Stimulated activated naive B cell treated with anti-CD40 and anti-IgM and Interleukin-4, amounts not matched to agents 10 μg/mL and 1 μg/mL and 100 μg/mL, for 72 hours (primary cell): ENCODE results near the gene SPATS2.
A peak's percentile ranks its signal among the peaks of the same experiment; 100 is the strongest.
"Not testable (repeated sequence)": the region's sequence is repeated elsewhere in the genome, so short reads cannot be mapped to it uniquely, and the experiment has no call there.

Source experiments
- ATAC-seq, 2 donors: fragments of 150-1000 bp; cut with Tn5 transposase; replicated peaks; 2 replicates each; pipeline ENCODE4 v1.10.0; 2021; ENCODE audit warnings: moderate library complexity in 1 of 2
- DNase-seq: peaks from one replicate; pipeline ENCODE4 v3.0.0; 2021
- H3K27ac Mint-ChIP-seq: one replicate; pipeline ENCODE4 v1.8.0; 2022; ENCODE audit warnings: mild to moderate bottlenecking, mixed read lengths
- H3K27me3 Mint-ChIP-seq, 2 donors: one replicate each; pipeline ENCODE4 v1.8.0; 2022; ENCODE audit warnings: mixed read lengths in 2 of 2
- H3K36me3 Mint-ChIP-seq, 2 donors: one replicate each; pipeline ENCODE4 v1.8.0; 2022; ENCODE audit warnings: mixed read lengths in 2 of 2, mild to moderate bottlenecking in 1 of 2
- H3K4me1 Mint-ChIP-seq, 2 donors: one replicate each; pipeline ENCODE4 v1.8.0; 2022; ENCODE audit warnings: mixed read lengths in 2 of 2, mild to moderate bottlenecking in 1 of 2
- H3K4me3 Mint-ChIP-seq, 2 donors: one replicate each; pipeline ENCODE4 v1.8.0; 2022; ENCODE audit warnings: mild to moderate bottlenecking in 2 of 2, mixed read lengths in 2 of 2, moderate library complexity in 1 of 2
- H3K9me3 Mint-ChIP-seq, 2 donors: one replicate each; pipeline ENCODE4 v1.8.0; 2022; ENCODE audit warnings: mixed read lengths in 2 of 2, mild to moderate bottlenecking in 1 of 2

The SPATS2 gene

DNA sequence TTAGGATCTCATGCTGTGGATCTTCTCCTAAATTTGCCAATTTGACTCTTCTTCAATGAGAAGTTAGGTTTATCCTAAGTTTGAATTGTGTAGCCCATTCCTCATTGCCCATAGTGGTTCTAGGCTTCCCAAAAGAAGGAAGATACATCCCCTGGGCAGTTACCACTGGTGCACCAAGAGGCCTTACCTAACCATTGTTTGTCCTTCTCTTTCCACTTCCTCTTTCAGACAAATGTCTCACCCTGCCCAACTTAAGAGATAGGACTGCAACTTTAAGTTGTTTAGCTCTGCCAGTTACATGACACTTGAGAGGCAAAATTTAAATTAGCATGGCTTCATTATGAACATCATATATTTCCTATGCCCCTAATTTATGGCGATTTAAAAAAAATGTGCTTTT lies 162.2 kb downstream of the SPATS2 start:
- no peak overlapping the region for H3K27ac Mint-ChIP-seq
- H3K4me3 Mint-ChIP-seq: no peak overlapping the region
- H3K4me1 Mint-ChIP-seq: peaks cover 6 to 11% of the 10 kb centered on the region in 2 donors
- H3K27me3 Mint-ChIP-seq: no peaks in the 10 kb centered on the region
- peaks cover 21 to 27% of the 10 kb centered on the region in 2 donors for H3K36me3 Mint-ChIP-seq
- H3K9me3 Mint-ChIP-seq: no peaks in the 10 kb centered on the region
- DNase-seq (no peak), ATAC-seq (peak; percentile 58 to 60)

DNA sequence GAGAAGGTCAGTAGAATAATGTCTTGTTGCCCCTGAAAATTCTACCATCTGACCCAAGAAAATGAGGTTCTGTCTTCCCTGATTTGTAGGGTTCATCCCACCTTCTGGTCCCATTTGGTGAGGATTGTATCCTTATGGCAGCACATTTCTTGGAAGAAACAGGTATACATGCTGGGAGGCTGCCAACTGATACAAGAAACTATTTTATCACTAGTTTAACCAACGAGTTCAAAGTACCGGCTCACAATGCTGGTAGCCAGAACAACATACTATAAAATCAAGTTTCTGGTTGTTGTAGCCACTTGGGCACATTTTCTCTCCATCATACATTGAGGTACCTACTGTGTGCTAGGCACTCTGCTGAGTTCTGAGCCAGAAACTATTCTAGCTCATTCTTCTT lies 164.5 kb downstream of the SPATS2 start:
- DNase-seq: no peak
- ATAC-seq: no peak
- Mint-ChIP-seq H3K4me3 (no peak overlapping the region), H3K9me3 (no peaks in the 10 kb centered on the region), H3K4me1 (peaks cover 9 to 21% of the 10 kb centered on the region in 2 donors), H3K27me3 (peaks cover 15% of the 10 kb centered on the region in 2 donors), H3K27ac (no peak overlapping the region), H3K36me3 (peaks cover 8% of the 10 kb centered on the region in 2 donors)

DNA sequence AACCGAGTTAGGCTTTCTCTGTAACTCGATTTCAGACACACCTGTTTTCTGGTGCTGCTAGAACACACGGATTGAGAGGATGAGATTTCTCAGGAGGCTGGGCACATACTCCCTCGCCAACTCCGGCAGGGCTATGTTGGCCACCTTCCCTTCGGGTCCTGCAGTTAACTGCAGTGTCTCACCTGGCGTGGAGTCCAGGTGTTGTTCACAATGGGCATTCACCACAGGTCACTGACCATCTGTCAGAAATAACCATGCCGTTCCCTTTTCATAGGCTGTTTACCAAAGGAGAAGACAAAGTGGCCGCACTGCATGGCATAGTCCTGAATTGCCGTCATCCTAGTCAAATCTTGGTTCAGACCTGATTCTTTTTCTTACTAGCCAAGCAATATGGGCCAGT lies 166.1 kb downstream of the SPATS2 start:
- ATAC-seq (no peak), DNase-seq (no peak)
- Mint-ChIP-seq H3K4me3 (no peak overlapping the region), H3K27me3 (peaks cover 21 to 30% of the 10 kb centered on the region in 2 donors), H3K4me1 (peaks cover 13 to 30% of the 10 kb centered on the region in 2 donors), H3K36me3 (peaks cover 2 to 4% of the 10 kb centered on the region in 2 donors), H3K9me3 (no peaks in the 10 kb centered on the region), H3K27ac (no peak overlapping the region)

DNA sequence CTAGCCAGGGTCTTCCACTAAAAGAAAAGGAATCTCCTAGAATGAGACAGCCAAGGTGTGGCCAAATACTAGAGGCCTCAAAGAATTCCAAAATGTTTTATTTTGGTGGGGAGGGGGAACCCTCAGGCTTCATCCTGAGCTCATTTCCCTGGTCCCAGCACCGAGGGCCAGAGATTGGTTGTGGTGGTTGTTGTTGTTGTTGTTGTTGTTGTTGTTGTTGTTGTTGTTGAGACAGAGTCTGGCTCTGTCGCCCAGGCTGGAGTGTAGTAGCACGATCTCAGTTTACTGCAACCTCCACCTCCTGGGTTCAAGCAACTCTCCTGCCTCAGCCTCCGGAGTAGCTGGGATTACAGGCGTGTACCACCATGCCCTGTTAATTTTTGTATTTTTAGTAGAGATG lies 166.9 kb downstream of the SPATS2 start:
- not testable (repeated sequence) for DNase-seq, H3K27ac Mint-ChIP-seq, H3K4me3 Mint-ChIP-seq, ATAC-seq, H3K36me3 Mint-ChIP-seq, H3K9me3 Mint-ChIP-seq
- Mint-ChIP-seq H3K27me3 (peaks cover 21 to 31% of the 10 kb centered on the region in 2 donors), H3K4me1 (peaks cover 13 to 34% of the 10 kb centered on the region in 2 donors)

DNA sequence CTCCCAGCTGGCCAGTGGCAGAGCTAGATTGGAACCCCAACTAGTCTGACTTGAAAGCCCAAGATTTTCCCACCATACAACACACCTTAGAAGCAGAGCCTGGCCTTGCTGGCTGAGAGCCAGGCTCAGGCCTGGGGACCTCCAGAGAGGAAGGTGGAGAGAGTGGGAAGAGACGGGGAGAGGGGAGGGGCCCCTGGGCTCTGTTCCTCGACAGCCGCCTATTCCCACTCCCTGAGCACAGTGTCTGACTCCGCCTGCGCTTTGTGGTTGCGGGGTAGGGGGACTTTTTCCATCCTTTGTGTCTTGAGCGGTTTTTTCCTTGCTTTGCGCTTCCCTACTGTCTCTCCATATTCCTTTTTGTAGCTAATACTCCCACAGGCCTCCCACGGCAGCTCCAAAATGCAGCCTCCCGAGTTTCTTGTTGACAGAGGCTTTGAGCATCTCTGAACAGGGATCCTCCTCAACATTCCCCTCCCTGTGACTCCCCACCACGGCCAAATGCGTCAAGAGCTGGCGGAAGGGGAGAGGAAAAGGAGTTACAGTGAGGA lies 167.5 kb downstream of the SPATS2 start:
- Mint-ChIP-seq H3K36me3 (peaks cover 0 to 2% of the 10 kb centered on the region in 2 donors), H3K9me3 (no peaks in the 10 kb centered on the region)

DNA sequence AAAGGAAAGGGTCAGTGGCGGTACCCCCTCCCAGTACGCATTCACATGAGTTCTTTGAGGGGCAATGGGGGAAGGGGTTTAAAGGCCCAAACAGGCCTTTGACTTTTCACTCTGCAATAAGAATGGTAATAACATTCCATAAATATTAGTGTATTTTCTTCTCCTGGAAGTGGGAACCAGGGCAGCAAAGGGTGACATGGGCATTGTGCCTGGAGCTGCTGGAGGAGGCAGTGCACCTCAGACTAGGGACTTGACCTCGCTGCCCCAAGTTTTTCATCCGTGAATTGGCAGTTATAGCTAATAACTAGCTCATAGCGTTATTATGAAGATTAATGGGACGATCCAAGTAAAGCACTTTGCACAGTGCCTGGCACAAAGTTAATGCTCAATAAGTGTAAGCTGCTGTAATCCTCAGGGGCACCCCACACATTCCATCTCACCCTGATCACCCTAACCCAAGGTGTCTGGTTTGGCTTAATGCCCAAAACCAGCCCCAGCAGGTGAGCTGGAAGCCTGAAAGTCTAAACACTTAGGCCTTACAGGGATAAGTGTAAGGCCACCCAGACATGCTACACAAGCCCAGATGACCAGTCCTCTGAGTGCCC lies 168.8 kb downstream of the SPATS2 start:
- Mint-ChIP-seq H3K9me3 (no peaks in the 10 kb centered on the region), H3K4me3 (no peak overlapping the region), H3K27me3 (peaks cover 26 to 38% of the 10 kb centered on the region in 2 donors)

More for the DNA sequence above, 167.5 kb downstream of the SPATS2 start:
- Mint-ChIP-seq H3K27ac (no peak overlapping the region), H3K4me1 (peaks cover 13 to 34% of the 10 kb centered on the region in 2 donors), H3K27me3 (peaks cover 21 to 31% of the 10 kb centered on the region in 2 donors), H3K4me3 (no peak overlapping the region)
- ATAC-seq (no peak), DNase-seq (no peak)

DNA sequence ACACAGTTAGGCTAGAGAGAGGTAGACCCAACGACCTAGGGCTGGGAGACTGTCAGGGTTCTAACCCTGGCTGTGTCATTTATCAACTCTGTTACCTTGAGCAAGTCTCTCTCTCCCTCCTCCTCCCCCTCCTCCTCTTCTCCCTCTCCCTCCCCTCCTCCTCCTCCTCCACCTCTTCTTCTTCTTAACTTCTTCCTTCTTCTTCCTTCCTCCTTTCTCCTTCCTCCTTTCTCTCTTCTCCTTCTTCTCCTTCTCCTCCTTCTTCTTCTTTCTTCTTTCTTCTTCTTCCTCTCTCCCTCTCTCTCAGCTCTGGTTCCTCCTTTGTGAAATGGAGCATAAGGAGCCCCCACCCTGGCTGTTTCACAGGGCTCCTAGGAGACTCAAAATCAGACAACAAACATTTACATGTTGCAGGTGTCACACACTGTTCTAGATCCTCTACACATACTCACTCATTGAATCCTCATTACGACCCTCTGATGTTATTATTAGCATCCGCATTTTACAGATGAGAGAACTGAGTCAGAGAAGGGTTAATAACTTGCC lies 169.3 kb downstream of the SPATS2 start:
- no peaks in the 10 kb centered on the region for H3K9me3 Mint-ChIP-seq
- no peak for ATAC-seq
- peaks cover 27 to 52% of the 10 kb centered on the region in 2 donors for H3K4me1 Mint-ChIP-seq
- peaks cover 26 to 38% of the 10 kb centered on the region in 2 donors for H3K27me3 Mint-ChIP-seq
- H3K4me3 Mint-ChIP-seq: peak overlapping the region in 1 of 2 donors; percentile 85
- H3K36me3 Mint-ChIP-seq: peaks cover 0 to 2% of the 10 kb centered on the region in 2 donors
- no peak for DNase-seq
- H3K27ac Mint-ChIP-seq: no peak overlapping the region

More for the DNA sequence above, 168.8 kb downstream of the SPATS2 start:
- ATAC-seq (no peak), DNase-seq (no peak)
- H3K36me3 Mint-ChIP-seq: peaks cover 0 to 2% of the 10 kb centered on the region in 2 donors
- no peak overlapping the region for H3K27ac Mint-ChIP-seq
- H3K4me1 Mint-ChIP-seq: peaks cover 21 to 46% of the 10 kb centered on the region in 2 donors

DNA sequence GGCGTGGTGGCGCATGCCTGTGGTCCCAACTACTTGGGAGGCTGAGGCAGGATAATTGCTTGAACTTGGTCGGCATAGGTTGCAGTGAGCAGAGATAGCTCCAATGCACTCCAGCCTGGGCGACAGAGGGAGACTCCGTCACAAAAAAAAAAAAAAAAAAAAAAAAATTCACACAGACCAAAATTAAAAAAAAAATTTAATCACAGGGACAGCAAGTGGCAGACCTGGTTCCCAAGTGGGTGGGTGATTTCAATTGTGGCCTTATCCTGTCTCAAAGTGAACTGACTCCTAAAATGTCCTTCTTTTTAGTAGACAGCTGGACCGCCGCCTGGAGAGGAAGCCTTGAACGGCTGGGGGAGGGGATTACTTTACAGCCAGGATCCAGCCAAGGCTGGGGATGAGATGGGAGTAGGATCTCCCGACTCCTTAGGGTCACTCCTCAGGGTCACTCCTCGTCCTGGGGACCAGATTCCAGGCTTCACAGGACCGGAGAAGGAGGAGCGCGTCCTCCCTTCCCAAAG lies 170.0 kb downstream of the SPATS2 start:
- peaks cover 27 to 59% of the 10 kb centered on the region in 2 donors for H3K4me1 Mint-ChIP-seq
- peaks cover 26 to 38% of the 10 kb centered on the region in 2 donors for H3K27me3 Mint-ChIP-seq
- peaks cover 0 to 2% of the 10 kb centered on the region in 2 donors for H3K36me3 Mint-ChIP-seq
- H3K9me3 Mint-ChIP-seq: no peaks in the 10 kb centered on the region
- no peak overlapping the region for H3K27ac Mint-ChIP-seq
- ATAC-seq (no peak), DNase-seq (no peak)
- peak overlapping the region; percentile 84 to 85 for H3K4me3 Mint-ChIP-seq

DNA sequence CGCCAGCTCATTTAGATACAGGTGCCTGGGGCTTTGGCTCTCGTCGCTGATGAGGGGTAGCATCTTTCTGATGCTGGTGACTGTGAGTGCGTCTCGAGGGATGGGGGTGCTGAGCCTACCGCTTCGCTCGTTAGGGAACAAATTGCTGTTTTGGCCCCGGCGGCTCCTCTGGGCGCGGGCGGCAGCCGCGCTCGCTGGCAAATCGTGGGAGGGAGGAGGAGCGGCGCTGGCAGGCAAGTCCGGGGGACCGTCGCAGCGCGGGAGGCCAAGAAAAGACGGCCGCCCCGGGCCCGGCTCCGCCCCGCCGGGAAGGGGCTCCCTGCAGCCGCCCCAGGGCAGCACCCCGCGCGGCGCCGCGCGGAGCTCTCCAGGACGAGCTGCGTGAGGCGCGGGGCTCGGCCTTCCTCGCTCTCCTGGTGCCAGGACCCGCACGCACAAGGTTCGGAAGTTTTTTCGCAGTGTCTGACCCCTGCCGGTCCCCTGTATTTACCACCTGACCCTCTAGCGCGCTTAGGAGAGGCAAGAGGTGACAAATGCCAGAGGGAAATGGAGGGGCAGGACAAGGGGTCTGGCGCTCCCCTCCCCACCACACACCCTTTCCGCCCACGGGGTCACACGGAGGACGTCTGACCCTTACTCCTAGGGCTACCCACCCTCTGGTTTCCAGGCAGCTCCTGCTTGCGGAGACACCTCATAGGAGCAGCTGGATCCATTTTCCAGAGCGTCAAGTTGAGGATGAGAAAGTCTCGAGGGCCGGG lies 170.7 kb downstream of the SPATS2 start:
- Mint-ChIP-seq H3K27me3 (peaks cover 26 to 38% of the 10 kb centered on the region in 2 donors), H3K4me1 (peaks cover 27 to 61% of the 10 kb centered on the region in 2 donors), H3K36me3 (no peaks in the 10 kb centered on the region), H3K4me3 (peak overlapping the region; percentile 84 to 85), H3K27ac (no peak overlapping the region), H3K9me3 (no peaks in the 10 kb centered on the region)
- peak; percentile 25 to 26 for ATAC-seq
- DNase-seq: no peak

DNA sequence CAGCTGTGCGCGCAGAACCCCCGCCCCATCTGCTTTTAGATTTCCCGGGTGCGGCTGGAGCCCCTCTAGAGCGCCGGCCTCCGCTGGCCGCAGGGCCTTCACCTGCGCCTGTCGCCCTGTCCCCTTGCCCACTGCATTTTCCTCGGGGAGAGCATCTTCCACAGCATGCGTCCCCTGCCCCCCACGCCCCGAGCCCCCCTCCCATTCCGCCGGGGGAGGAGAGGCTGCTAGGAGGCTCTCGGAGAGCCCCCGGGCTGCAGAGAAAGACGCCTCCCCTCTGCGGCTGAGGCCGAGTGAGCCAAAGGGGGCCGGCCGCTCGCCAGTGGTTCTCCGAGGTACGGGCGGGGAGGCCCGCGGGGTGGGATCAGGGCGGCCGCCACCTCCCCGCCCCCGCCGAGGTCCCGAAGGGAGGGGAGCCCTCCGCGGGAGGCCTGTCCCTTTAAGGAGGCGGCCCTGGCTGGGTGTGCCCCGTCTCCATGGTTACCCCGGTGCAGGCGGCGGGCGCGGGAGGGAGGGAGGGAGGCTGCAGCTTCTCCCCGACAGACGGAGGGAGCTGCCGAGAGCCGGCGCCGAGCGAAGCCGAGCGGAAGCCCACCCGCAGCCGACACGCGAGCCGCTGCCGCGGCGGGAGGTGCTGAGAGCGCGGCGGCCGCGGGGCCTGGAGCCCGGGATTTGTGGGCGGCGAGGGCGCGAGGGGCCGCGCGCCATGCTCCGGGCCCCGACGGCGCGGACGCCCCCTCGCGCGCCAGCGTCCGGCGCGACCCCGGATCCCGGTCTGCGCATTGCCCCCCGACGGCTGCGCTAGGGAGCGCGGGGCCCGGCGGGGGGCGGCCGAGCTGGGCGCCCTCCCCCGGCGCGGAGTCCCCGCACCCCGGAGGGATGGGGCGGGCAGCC lies 171.5 kb downstream of the SPATS2 start, which contains the start of gene KCNH3:
Gene KCNH3, plus strand, starts transcription at position 521 of the 894 bp plus-strand sequence. CDS start 387 bp downstream, outside the sequence.
- peaks cover 29 to 38% of the 10 kb centered on the region in 2 donors for H3K27me3 Mint-ChIP-seq
- H3K27ac Mint-ChIP-seq: no peak within 1 kb of the TSS
- H3K36me3 Mint-ChIP-seq: no peaks in the 10 kb centered on the region
- peak within 1 kb of the TSS; percentile 75 to 85 for H3K4me3 Mint-ChIP-seq
- peak; percentile 56 for DNase-seq
- H3K4me1 Mint-ChIP-seq: peaks cover 29 to 61% of the 10 kb centered on the region in 2 donors
- no peaks in the 10 kb centered on the region for H3K9me3 Mint-ChIP-seq
- peak; percentile 78 to 82 for ATAC-seq

DNA sequence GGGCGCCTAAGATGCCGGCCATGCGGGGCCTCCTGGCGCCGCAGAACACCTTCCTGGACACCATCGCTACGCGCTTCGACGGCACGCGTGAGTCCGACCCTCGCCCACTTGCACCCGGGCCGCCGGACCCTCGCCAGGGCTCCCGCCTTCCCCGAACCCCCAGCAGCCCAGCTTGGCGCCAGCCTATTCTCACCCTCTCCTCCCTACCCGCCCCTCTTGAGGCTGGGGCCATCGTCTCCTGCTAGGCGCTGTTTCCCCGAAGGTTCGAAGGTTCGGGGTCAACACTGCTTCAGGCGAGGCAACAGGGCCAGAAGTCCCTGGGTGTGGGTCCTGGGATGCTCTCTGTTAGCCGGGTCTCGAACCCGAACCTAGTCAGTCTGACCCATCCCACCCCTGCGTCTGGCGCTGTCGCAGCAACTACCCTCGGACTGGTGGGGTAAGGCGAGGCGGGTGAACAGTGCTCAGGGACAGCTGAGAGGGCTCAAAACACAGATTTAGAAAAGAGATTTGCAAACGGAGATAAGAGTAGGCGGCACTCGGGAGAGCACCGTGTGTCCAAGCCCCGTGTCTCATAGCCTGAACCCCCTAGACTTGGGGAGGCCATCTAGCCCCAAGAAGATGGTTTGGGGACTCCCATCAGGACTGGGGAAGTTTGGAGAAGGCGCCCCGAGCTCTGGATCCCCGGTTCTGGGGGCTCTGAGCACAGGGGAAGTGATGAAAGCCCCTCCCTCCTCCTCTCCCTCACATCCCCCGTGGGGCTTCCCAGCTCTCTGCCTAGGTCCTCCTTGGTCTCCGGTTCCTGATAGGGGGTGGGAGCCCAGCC lies 172.4 kb downstream of the SPATS2 start:
- H3K9me3 Mint-ChIP-seq: no peaks in the 10 kb centered on the region
- no peak for DNase-seq
- H3K27me3 Mint-ChIP-seq: peaks cover 37 to 39% of the 10 kb centered on the region in 2 donors
- H3K27ac Mint-ChIP-seq: no peak overlapping the region
- no peaks in the 10 kb centered on the region for H3K36me3 Mint-ChIP-seq
- H3K4me3 Mint-ChIP-seq: peak overlapping the region; percentile 66 to 69
- peaks cover 30 to 62% of the 10 kb centered on the region in 2 donors for H3K4me1 Mint-ChIP-seq
- no peak for ATAC-seq

DNA sequence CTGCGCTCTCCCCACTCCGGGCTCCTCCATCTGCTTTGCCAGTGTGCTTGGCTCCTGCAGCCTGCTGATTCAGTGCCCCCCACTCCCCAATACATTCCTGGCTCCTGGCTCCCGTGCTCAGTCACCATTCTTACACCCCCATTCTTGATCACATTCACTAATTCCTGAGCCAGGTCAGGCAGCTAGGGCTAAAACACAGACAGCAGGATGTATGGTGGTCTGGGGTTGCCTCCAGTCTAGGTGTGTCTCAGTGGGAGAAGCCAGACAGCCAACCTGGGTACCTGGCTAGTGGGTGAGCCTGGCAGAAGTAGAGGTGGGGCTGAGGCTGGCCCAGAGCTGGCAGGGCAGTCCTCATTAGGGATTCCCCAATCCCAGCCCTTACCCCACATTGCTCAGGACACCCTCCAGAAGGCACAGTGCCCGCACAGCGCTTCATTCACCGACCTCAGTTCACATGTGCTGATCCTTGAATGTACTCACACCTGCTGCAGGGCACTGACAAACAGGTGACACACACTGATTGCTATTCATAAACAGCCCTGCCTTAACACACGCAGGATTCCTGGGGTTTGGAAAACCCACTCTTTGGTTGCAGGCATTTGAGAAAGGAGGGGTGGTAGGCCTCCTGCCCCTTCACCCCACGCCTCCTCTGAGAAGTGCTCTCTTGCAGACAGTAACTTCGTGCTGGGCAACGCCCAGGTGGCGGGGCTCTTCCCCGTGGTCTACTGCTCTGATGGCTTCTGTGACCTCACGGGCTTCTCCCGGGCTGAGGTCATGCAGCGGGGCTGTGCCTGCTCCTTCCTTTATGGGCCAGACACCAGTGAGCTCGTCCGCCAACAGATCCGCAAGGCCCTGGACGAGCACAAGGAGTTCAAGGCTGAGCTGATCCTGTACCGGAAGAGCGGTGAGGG lies 173.2 kb downstream of the SPATS2 start:
- no peak for ATAC-seq
- Mint-ChIP-seq H3K36me3 (no peaks in the 10 kb centered on the region), H3K4me1 (peaks cover 35 to 64% of the 10 kb centered on the region in 2 donors), H3K9me3 (no peaks in the 10 kb centered on the region), H3K27me3 (peaks cover 36 to 39% of the 10 kb centered on the region in 2 donors), H3K4me3 (peak overlapping the region; percentile 66 to 67), H3K27ac (no peak overlapping the region)
- DNase-seq: no peak
